HTERT RPE-1 (cell line): Measurements from ENCODE around the gene TMEM147.

ENCODE experiments used
- in situ Hi-C: fragments of 300-500 bp; cut with MboI; formaldehyde crosslinking; loops from 4 replicates; pipeline ENCODE4 v1.14.3; 2020; ENCODE audit warnings: low sequenced_read_pairs

Gene TMEM147

DNA sequence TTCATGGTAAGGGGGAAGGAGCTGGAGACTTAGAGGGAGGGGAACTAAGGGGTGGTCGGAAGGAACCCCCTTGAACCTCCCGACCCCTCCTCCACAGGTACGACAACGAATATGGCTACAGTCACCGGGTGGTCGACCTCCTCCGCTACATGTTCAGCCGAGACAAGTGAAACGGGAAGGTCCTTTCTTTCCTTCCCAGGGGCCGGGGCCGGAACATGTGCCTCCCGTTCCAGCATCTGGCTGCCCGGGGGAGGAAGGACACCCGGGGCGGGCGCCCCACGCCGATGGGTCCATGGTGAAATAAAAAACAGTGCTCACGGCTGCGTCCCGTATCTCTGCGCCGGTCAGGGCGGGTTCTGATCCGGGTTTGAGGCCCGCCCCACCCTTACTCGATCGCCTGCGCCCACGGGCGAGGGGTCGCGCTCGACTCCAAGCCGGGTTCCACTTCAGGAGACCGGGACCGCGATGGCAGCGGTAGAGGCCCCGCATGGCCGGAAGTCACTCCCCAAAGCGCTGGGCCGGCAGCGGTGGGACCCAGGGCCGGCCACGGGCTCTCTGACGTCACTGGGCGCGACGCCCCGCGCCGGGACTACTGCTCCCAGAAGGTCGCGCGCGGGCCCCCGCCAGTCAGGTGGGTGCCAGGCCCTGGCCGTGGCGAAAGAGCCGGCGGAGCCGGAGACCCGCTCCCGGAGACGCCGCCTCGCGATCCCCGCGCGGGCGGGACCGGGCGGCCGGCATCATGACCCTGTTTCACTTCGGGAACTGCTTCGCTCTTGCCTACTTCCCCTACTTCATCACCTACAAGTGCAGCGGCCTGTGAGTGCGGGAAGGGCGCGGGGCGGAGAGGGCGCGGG, at the start of gene TMEM147:
Gene TMEM147, plus strand, starts transcription at position 626 of the 854 bp plus-strand sequence. Its CDS starts 114 bp downstream, at position 740.
- in situ Hi-C loops = no loop called here

GRCh38 chr19:35497406-35497805, 48.0 kb upstream of the TMEM147 start:
- in situ Hi-C loops = no loop called here

DNA sequence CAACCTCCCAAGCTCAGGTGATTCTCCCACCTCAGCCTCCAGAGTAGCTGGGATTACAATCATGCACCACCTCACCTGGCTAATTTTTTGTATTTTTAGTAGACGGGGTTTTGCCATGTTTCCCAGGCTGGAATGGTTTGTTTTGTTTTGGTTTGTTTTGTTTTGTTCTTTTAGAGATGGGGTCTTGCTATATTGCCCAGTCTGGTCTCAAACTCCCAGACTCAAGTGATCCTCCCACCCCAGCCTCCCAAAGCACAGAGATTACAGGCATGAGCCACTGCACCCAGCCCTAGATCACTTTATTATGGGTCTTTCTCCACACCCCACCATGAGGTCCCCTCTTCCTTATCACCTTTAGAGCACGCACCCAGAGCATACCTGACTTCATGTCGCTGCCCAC, 47.2 kb upstream of the TMEM147 start:
- in situ Hi-C loops = no loop called here

DNA sequence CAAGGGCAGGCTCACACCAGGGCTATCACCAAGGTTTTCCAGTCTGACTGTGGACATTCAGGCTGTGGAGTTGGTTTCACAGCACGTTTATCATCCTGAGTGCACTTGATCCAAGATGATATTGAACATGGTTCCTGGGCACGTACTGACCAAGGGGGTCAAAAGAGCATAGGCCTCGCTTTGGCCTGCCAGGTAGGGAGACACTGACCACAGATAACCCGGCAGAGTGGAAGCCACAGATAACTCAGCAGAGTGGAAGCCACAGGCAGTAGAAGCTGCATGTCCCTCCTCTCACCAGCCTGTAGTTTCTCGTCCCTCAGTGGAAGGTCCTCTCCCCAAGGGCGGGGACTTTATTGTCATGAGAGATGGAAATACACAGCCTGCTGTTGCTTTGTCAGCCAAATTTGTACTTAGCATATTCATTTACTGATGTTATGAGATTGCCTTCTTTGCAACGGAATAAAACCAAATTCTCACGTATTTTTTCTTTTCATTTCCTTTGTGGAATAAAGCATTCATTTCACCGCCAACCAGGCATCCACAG, 46.4 kb upstream of the TMEM147 start:
- in situ Hi-C loops = no loop called here

- in situ Hi-C loops = no loop called here
These were observed 44.8 kb upstream of the TMEM147 start for GRCh38 chr19:35500611-35501010.

DNA sequence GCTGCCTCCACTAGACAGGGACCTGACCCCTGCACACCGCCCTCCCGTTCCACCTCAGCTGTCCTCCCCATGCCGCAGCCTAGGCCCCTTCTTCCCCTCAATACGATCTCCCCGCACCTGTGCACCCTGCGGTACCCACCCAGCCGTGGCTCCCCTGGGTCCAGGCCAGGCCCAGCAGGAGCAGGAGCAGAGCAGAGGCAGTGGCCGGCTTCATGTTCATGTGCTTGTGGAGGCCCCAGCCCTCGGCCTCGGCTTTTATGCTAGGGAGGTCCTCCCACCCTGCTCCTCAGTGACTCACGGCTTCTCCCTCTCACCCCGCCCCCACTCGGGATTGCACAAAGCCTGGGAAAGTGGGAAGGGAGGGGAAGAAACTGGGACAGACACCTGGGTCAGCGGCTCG, 43.7 kb upstream of the TMEM147 start:
- in situ Hi-C loops = no loop called here

DNA sequence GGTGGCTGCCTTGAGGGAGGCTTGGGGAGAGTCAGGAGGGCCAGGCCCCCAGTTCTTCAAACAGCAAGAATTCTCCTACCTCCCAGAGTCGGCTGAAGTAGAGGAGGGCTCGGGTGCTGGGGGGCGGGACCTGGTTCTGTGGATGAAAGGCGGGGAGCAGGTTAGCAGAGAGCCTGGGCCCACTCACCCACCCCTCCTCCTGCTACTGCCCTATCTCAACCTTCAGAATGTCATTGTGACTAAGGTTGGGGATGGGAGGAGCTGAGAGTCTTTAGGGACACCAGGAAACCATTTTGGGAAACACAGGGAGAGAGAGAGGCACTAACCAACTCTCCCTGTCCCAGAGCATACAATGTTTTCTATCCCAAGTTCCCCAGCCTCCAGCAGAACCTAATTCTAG, 42.7 kb upstream of the TMEM147 start:
- in situ Hi-C loops = no loop called here

DNA sequence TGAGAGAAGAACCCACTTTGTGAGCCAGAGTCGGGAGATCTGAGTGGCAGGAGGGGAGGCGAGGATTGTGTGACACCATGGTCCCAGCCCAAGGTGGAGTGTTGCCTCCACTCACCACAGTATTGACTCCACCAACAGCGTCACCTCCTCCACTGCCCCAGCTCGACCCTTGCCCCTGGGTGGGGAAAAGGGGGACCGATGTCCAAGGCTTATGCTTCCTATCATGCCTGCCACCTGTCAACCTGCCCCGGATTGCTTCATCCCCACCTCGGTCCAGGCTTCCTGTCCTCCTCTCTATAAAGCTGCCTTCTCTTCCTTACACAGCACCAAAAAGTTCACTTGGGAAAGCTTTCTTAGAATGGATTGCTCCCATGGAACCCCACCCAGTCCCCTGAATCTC, 39.4 kb upstream of the TMEM147 start:
- in situ Hi-C loops = no loop called here

- in situ Hi-C loops = no loop called here
These were observed 37.9 kb upstream of the TMEM147 start for GRCh38 chr19:35507561-35507960.

- in situ Hi-C loops = no loop called here
These were observed 37.3 kb upstream of the TMEM147 start for GRCh38 chr19:35508129-35508528.

GRCh38 chr19:35509018-35509652, 36.3 kb upstream of the TMEM147 start:
- in situ Hi-C loops = no loop called here

- in situ Hi-C loops = no loop called here
These were observed 35.4 kb upstream of the TMEM147 start for GRCh38 chr19:35509861-35510625.

- in situ Hi-C loops = no loop called here
These were observed 34.8 kb upstream of the TMEM147 start for GRCh38 chr19:35510626-35510964.

- in situ Hi-C loops = no loop called here
These were observed 34.1 kb upstream of the TMEM147 start for GRCh38 chr19:35511337-35511736.

DNA sequence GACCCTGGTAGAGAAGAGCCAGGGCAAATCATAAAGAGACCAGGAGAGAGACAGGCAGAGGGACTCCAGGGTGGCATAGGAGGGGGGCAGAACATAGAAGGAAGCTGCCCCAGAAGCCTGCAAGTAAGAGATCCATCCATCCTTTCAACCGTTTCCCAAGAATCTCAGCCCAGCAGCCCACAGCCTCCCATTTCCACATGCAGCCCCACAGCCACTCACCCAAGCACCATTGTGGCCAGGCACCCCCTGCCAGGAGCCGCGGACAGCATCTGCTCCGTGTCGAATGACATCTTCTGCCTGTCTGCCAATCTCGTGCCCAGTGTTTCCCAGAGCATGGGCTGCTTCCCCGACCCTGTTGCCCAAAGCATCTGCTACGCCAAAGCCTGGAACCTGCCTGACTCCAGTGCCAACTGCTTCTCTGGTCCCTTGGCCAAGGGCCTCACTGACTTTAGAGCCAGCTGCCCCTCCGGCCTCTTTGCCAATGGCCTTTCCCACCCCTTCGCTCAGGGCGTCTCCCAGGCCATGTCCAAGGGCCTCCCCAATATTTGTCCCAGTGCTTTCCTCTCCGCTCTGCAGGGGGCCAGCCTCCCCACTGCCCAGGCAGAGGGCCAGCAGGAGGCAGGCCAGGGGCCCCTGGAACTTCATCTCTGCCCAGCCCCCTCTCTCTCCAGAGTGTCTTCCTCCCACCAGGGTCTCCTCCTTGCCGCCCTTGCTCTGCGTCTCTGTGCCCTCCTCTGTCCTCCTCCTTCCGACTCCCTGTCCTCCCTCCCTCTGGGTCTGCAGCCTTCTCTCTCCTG, 32.4 kb upstream of the TMEM147 start:
- in situ Hi-C loops = no loop called here

GRCh38 chr19:35513628-35514281, 31.7 kb upstream of the TMEM147 start, which contains the start of gene DMKN:
Gene DMKN (minus strand): TSS chr19:35513649. CDS start chr19:35513475, 174 bp downstream.
- in situ Hi-C loops = no loop called here

DNA sequence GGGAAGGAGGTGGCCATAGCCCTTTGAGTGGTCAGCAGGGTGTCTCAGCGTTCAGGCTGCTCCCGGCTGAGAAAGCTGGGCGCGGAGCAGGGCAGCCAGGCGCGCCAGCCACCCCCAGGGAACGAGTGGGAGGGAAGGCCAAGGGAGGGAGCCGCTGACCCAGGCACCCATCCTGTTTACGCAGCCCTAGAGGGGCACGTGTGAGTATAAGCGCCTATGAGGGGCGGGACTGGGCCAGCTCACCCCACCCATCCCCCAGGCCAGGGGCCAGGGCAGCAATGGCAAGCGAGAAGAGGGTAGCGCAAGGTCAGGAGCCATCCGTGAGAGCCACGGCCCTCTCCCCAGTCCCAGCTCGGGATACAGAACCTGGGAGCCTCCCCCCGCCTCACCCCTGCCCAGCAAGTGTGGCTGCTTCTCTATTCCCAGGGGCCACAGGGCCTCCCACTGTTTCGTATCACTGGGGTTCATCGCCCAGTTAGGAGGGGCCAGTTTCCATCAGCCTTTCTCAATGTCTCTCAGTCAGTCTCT, 31.1 kb upstream of the TMEM147 start:
- in situ Hi-C loops = no loop called here

- in situ Hi-C loops = no loop called here
These were observed 29.1 kb upstream of the TMEM147 start for GRCh38 chr19:35516310-35516709.

DNA sequence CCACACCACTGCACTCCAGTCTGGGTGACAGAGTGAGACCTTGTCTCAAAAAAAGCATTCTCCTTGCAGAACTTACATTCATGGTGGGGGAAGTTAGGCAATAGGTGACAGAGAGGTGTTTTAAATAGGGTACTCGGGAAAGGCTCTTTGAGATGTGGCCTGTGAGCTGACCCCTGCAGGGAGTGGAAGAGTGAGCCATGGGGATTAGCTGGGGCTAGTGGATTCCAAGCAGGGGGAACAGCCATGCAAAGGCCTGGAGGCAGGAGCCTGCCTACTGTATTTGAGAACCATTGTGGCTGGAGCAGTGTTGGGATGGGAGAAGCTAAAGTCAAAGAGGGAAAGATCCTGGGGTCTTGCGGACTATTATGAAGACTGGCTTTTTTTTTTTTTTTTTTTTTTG, 28.1 kb upstream of the TMEM147 start:
- in situ Hi-C loops = no loop called here

- in situ Hi-C loops = no loop called here
These were observed 27.1 kb upstream of the TMEM147 start for GRCh38 chr19:35518313-35518712.
